Left renal pelvis (tissue), 4 donors: ENCODE data around the gene ANP32E. TPM values are rescaled to one million over a fixed set of nuclear protein-coding genes. Genes with fewer than 3 reads are reported as not detected.
"Not testable (repeated sequence)": the region's sequence is repeated elsewhere in the genome, so short reads cannot be mapped to it uniquely, and the experiment has no call there.

Source experiments
- DNase-seq, 4 donors: peaks; one replicate each; pipeline ENCODE4 v3.0.0-alpha.2; 2013; ENCODE audit warnings: low read depth in 4 of 4, low spot score in 3 of 4
- polyA plus RNA-seq, 4 donors: library from polyadenylated mRNA; unstranded; fragments of 120-200 nt; gene quantifications; one replicate each; pipeline ENCODE4 v1.2.1, GENCODE V29; 2013; ENCODE audit not compliant: insufficient read length in 4 of 4

The ANP32E gene
- polyA plus RNA-seq, 4 donors, result 68.0 to 142 (median 115) TPM

DNA sequence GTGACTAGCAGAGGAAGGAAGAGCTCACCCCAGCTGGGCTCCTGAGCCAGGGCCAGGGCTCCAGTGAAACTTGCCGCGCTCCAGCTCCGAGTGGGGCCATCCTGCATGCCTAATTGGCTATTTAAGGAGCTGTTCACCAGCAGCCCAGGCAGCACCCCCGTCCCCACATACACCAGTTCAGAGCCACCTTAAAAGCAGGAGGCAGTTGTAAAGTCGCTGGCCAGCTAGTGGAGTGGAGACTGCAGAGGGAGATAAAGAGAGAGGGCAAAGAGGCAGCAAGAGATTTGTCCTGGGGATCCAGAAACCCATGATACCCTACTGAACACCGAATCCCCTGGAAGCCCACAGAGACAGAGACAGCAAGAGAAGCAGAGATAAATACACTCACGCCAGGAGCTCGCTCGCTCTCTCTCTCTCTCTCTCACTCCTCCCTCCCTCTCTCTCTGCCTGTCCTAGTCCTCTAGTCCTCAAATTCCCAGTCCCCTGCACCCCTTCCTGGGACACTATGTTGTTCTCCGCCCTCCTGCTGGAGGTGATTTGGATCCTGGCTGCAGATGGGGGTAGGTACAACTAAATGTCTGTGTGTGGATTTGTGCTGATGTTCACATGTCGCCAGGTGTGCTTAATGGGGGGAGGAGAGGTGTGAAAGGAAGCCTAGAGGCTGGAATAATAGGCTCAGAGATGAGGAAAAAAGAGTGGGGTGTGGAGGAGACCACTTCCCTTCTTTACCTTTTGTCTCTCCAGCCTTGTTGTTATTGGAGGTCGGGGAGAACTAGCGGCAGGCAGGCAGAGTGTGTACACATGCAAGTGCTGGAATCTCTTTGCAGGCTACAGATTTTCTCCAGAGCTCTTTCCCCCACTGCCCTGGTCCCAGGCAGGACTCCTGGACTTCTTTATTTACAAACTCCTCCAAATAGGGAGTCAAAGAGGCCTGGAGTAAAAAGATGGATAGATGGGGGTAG, 22.0 kb upstream of the ANP32E start, which contains the start of gene CA14:
Gene CA14, plus strand, starts transcription at position 151 of the 962 bp plus-strand sequence. Its CDS starts 355 bp downstream, at position 506.
- no peak for DNase-seq

DNA sequence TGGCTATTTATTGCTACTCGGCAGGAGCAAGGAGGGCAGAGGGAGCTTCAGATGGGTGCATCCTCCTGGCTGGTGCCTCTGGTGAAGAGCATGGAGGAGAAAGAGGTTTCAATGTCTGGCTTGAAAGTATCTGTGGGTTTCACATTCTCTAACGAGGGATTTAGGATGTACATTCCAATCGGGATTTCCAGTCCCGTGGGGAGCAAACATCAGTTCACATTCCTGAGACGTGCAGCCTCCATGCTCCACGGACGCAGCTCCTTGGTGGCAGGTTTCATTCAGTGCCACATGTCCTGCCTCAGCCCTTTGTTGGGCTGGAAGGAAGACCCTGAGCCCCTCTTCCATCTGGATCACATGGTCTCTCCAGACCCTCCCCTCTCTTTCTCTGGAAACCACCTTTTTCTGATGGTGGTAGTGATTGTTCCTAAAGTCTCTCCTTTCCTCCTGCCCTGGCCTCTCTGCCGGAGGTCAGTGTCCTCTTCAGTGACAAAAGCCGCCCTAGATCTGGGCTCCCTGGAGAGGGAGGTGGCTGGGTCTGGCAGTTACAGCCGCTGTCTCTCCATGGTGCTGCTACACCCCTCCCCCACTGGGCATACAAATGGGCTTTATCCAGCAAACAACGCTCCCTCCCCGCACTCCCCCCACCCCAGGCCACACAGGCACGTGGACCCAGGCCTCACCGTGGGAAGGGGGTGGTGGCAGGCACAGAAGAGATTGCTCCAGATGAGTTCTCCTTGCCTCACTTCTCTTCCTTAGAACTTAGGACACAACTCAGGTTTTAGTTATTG, 20.8 kb upstream of the ANP32E start:
- no peak for DNase-seq

DNA sequence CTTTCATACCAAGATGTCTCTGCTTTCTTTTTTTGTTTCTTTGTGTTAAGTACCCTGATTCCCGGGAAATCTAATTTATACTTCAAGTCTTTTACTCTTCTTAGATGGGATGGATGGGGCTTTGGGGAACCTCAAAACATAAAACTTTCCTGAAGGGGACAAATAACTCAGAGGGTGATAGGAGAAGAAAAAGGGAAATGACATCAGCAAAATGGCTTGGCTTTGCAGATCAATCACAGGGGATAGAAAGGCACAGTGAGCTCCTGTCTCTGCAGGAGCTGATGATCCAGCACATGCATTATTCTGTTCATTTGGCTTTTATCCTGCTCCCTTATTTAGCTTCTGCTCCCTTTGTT, 20.3 kb upstream of the ANP32E start:
- DNase-seq, result no peak

DNA sequence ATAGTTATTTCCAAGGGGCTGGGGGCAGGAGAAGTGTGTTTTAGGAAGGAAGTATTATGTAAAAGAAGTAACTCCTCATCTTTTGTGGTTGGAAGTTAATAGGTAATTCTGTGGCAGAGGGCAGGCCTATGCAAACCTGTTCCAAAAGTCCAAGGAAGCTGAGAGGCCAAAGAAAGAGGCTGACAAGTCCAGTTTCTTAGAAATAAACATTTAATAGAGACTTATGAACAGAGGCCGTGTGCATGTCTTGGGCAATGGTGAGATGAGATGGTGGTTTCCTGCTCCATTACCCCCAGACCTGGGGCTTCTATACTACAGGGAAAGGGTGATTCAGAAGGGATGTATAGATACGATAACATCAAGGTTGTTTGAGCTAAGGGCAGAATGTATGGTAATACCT, 14.0 kb upstream of the ANP32E start:
- no peak for DNase-seq

DNA sequence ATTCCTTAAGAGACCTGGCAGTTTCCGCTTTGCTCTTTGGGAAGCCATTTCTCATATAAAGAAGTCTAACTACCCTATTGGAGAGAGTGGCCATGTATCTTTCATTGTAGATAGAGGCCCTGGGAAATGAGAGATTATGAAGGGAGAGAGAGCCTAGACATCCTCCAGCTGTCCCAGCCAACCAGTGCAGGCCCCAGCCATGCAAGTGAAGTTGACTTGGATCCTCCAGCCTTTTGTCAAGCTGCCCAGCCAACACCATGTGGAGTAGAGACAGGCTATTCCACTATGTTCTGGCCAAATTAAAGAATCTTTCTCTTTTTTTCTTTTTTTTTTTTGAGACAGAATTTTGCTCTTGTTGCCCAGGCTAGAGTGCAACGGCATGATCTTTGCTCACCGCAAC, 7.1 kb upstream of the ANP32E start:
- no peak for DNase-seq

DNA sequence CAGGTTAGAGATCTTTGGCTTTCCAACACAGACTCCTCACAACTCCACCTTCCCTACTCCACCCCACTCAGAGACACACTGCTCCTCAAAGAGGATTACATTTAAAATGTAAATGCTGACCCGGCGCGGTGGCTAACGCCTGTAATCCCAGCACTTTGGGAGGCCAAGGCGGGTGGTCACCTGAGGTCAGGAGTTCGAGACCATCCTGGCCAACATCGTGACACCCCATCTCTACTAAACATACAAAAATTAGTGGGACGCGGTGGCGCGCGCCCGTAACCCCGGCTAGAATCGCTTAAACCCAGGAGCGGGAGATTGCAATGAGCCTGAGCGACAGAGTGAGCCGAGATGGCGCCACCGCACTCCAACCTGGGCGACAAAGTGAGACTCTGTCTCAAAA, 1.8 kb upstream of the ANP32E start:
- DNase-seq, result no peak

DNA sequence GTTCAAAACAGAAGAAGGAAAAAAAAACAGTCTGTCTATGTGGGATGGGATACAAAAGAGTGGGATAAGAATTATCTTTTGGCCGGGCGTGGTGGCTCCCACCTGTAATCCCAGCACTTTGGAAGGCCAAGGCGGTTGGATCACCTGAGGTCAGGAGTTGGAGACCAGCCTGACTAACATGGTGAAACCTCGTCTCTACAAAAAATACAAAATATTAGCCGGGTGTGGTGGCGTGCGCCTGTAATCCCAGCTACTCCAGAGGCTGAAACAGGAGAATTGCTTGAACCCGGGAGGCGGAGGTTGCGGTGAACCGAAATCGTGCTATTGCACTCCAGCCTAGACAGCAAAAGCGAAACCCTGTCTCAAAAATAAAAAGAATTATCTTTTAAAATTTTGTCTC, 1.3 kb upstream of the ANP32E start:
- not testable (repeated sequence) for DNase-seq

DNA sequence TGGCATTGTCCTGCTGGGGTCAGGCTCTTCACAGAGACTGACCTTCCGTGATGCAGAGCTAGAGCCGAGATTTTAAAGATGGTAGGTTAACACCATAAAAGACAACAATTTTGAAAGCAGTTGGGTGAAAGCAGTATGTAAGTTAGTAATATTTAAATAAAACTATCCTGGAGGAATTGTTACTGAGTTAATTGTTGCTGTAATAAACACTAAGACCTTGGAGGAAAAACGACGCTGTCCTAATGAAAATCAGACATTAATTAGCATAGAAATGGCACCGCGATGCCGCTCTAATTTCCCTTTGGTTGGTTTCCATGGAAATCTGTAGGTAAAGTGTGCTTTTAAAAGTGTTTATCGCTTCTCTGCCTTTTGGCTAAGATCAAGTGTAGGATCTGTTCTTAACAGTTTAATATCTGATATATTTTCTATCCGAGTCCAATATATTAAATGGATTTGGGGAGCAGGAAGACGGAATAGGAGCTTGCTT, 745 bp upstream of the ANP32E start:
- DNase-seq, result no peak

DNA sequence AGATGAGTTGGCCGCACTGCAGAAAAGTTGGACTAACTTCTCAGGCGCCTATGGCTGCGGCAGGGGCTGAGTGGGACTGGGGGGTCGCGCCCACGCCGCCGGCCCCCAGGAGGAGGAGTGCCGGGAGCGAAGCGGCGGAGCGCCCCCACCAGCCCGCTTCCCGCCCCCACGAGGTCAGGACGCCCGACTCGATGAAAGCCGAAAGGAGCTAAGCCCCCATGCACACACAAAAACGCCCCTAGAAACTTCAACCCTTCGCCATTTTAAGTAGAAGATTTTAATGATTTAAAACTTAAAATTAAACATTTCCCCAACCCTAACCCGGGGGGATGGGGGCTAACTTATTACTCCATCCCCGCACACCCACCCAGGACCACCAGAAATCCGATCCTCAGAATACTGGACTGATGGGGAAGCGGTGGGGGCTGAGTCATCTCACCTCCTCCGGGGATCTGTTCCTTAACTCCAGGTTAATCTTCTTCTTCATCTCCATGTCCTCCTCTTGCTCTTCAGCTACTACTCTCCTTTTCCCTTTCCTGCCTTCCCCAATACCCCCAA, 539 bp downstream of the ANP32E start:
- no peak for DNase-seq

DNA sequence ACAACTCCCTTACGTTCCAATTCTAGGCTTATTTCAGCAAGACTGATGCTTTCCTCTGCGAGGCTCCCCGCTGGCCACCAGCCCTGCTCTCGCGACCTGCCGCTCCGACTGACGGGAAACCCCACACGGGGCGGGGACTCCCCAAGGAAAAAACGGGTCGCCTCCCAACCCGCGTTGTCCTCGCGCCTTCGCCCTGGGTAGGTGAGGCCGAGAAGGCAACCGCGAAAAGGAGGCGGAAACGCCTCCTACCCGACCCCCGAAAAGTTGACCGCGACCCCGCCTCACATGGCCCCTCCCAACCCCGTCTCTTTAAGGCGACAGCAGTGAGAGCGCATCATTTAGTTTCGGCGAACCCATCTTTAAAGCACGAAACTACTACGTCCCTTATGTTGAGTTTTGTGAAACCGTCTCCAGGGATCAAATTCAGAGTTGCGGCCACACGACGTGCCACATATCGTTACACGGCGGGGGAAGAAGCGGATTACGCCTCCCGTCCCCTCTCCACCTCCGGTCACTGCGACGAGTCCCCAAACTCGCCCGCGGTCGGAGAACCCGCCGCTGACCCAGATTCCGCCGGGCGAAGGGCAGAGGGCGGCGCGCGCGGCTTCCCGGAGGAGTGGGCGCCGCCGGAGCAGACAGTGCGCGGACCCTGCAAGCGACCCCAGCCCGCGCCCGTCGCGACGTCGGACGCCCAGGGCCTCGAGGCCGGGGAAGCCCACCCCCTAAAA, 1.2 kb downstream of the ANP32E start:
- DNase-seq, result peak in 1 of 4 donors; percentile 71

DNA sequence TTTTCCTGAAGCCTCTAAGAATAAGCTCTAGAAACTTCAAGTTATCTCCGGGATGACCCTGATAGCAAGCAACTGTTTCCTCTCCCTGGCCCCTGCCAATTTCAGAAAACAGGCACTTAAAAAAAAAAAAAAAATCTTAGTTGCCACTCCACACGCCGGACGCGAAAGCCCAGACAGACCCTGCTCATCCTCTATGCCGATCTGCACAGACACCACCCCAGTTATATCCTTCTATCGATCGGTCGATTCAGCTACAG, 1.7 kb downstream of the ANP32E start:
- no peak for DNase-seq

DNA sequence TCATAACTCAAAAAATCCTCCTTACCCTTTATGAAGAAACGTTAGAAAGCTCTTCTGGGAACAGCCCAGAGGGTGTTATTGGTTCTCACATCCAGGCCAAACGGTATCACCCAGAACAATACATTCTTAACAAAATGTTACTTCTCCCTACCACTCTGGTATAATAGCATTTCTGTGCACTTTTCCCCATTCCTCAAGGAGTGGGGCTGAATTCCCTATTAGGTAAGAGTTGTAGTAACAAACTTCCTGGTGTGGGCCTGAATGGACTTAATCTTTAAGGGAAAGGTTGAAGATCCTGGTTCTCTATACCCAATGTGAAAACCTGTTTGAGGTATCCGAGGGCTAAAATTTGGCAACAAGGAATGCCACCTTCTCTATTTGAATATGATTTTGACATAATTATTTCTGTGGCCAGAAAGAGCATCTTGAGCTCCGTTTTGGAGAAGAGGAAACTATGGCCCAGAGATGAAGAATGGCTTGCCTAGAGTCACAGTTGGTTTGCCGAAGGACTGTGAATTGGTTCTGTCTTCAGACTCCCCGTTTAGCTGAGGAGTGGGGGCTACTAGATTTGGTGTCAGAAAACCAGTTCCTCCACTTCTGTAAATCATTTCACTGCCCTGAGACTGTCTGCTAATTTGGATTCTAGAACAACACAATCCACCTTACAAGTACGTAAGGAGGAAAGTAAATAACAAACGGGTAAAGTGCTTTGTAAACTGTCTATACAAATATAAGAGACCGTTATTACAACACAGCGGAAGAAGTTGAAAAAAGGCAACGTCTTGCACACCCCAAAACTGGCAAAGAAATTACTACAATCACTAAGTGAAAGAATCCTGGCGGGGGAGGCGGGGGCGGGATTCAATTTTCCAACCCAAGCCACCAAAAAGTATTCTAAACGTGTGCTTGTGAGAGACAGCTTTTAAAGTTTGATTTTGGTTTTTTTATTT, 2.3 kb downstream of the ANP32E start:
- peak in 1 of 4 donors; percentile 46 for DNase-seq

DNA sequence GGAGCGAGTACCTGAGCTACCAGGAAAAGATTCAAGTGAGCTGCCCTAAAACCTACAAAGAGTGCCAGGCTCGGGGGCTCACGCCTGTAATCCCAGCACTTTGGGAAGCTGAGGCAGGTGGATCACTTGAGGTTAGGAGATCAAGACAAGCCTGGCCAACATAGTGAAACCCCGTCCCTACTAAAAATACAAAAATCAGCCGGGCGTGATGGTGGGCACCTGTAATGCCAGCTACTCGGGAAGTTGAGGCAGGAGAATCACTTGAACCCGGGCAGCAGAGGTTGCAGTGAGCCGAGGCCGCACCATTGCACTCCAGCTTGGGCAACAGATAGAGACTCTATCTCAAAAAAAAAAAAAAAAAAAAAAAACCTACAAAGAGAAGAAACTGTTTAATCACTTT, 3.0 kb downstream of the ANP32E start:
- DNase-seq, result not testable (repeated sequence)

DNA sequence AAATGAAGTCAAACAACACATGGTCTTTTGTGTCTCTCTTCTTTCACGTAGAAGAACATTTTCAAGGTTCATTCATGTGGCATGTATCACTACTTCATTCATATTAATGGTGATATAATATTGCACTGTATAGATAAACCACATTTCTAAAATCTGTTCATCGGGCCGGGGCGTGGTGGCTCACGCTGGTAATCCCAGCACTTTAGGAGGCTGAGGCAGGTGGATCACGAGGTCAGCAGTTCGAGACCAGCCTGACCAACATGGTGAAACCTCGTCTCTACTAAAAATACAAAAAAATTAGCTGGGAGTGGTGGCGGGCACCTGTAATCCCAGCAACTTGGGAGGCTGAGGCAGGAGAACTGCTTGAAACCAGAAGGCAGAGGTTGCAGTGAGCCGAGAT, 7.7 kb downstream of the ANP32E start:
- not testable (repeated sequence) for DNase-seq

DNA sequence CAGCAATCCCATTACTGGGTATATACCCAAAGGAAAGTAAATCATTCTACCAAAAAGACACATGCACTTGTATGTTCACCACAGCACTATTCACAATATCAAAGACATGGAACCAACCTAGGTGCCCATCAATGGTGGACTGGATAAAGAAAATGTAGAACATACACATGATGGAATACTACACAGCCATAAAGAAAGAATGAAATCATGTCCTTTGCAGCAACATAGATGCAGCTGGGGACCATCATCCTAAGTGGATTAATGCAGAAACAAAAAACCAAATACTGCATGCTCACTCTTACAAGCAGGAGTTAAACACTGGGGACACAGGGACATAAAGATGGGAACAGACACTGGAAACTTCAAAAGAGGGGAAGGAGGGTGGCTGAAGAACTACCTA, 8.7 kb downstream of the ANP32E start:
- DNase-seq, result no peak

DNA sequence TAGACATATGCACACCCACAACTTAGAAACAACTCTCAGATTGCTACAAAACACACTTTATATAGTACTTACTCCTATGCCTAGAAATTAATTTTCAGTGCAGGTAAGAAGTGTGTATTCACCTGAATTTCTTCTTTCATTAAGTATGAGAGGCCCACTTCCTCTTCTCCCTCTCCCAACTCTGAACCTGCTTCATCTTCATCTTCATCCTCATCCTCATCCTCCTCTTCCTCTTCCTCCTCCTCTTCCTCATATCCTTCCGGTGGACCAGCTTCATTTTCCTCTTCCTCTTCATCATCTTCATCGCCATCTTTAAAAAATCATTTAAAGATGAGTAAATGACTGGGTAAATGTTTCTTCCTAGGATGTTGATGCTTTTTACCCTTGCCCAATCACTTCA, 9.4 kb downstream of the ANP32E start:
- DNase-seq, result no peak

DNA sequence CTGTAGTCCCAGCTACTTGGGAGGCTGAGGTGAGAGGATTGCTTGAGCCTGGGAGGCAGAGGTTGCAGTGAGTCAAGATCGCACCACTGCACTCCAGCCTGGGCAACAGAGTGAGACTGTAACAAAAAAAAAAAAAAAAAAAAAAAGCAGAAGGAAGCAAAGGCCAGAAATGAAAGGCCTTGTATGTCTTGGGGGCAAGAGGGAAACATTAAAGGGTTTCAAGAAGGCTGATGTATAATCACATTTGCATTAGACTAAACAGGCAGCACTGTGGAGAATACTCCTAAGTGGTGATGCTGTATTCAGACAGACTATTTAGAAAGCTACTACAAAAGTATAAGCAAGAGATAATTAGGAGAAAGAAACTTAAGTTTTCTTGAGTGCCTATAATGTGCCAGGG, 10.4 kb downstream of the ANP32E start:
- no peak for DNase-seq

DNA sequence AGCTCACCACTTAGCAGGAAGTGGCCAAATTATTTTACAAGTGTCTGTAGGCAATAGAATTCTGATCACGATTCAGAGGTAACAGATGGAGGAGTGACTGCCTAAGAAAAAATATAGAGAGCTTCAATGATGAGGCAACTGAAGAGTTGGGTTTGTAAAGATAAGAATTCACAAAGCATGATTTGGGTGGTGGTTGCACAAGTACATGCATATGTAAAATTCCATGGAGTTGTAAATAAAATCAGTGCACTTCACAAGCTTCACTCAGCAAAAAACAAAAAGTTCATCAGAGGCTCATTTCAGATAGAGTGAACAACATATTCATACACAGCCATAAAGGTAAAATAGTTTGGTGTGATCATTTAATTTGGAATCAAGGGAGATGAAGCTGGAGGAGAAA, 10.9 kb downstream of the ANP32E start:
- no peak for DNase-seq

DNA sequence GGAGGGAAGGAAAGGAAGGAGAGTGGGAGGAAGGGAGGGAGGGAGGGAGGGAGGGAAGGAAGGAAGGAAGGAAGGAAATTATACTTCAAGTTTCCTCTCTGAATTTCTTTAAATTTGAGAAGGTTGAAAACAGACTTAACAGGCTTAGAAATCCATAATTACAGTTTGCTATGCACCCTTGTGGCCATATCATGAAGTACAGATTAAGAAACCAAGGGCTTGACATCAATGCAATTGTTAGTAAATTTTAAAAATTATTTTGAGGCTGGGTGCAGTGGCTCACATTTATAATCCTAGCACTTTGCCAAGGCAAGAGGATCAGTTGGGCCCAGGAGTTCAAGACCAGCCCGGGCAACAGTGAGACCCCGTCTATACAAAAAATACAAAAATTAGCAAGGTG, 14.4 kb downstream of the ANP32E start:
- DNase-seq, result no peak

DNA sequence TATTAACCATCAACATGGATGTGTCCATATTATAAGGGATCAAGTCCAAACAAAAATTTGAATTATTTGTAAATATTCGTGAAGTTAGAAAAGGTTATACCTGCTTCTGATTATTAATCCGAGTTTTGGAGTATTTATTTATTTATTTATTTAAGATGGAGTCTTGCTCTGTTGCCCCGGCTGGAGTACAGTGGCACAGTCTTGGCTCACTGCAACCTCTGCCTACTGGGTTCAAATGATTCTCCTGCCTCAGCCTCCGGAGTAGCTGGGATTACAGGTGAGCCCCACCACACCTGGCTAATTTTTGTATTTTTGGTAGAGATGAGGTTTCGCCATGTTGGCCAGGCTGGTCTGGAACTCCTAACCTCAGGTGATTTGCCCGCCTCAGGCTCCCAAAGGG, 20.1 kb downstream of the ANP32E start:
- not testable (repeated sequence) for DNase-seq
